Coronary artery (tissue), 2 donors: ENCODE results near the gene GTSE1.

Experiments used
- DNase-seq: peaks from one replicate; pipeline ENCODE4 v3.0.0-alpha.2; 2017; ENCODE audit warnings: low spot score
- H3K27ac ChIP-seq, 2 donors: fragments of 200-600 bp; sonication (generic); one replicate each; pipeline ENCODE4 v1.5.1; 2016 to 2019
- H3K4me3 ChIP-seq: fragments of 200-600 bp; sonication (generic); 2 replicates; pipeline ENCODE4 v1.5.1; 2016; ENCODE audit warnings: mild to moderate bottlenecking, moderate library complexity
- CTCF ChIP-seq: fragments of 200-600 bp; sonication (generic); IDR thresholded peaks from one replicate; pipeline ENCODE4 v1.5.1; 2019; ENCODE audit warnings: antibody characterized with exemption

GTSE1 gene

GRCh38 chr22:46275455-46276122 lies 21.1 kb upstream of the GTSE1 start:
- Histone ChIP-seq H3K27ac (no peak overlapping the region), H3K4me3 (no peak overlapping the region)
- no peak for TF ChIP-seq CTCF
- DNase-seq, result no peak

DNA sequence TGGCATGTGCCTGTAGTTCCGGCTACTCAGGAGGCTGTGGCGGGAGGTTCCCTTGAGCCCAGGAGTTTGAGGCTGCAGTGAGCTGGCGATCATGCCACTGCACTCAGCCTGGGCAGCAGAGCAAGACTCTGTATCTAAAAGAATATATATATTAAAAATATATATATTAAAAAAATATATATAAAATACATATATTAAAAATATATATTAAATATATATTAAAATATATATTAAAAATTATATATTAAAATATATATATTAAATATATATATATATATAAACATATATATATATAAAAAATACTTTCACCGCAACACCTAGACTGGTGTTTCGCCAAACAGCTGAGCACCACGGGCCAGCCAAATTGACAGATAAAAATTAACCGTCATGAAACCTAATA lies 20.1 kb upstream of the GTSE1 start:
- DNase-seq, result no peak
- Histone ChIP-seq H3K4me3 (no peak overlapping the region), H3K27ac (no peak overlapping the region)
- TF ChIP-seq CTCF, result no peak

DNA sequence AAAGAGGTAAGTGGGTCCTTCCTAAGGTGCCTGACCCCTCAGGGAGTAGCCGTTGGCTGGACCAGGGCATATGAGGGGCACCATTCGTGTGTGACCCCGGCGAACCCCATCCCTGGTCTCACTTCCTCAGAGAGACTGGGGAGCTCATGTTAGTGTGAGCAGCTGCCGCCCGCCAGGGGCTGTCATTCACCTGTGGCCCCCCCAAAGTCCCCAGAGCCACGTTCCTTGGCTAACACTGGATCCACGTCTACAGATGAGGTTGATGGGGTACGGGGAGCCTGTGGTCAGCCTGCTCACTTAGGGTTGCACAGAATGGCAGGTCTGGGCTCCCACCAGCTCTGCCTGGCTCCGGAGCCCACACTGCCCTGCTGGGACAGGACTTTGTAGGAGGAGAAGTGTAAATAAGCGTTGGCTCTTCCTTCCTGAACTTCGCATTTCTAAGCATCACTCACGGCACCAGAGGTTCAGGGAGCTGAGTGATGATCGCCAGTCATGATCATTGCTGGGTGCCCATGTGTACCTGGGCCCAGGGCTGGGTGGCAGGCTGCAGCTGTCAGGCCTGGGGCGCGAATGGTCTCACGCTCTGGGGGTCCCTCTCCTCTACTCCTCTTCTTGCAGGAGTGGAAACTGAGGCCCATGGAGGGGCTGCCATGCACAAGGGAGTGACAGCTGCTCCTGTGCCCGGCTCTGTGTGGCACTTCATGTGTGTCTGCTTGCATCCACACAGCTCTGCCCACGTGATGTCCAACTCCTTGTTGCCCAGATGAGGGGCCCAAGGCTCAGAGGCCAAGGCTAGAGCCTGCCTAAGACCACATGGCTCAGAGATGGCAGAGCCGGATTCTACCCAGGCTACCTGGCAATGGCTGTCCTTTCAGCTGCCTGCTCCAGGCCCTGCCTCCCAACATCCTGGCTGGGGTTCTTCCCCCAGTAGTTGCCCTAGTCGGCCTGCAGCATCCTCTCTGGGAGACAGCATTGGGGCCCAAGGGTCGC lies 17.7 kb upstream of the GTSE1 start:
- Histone ChIP-seq H3K4me3 (no peak overlapping the region), H3K27ac (no peak overlapping the region)
- no peak for DNase-seq
- TF ChIP-seq CTCF, result no peak

DNA sequence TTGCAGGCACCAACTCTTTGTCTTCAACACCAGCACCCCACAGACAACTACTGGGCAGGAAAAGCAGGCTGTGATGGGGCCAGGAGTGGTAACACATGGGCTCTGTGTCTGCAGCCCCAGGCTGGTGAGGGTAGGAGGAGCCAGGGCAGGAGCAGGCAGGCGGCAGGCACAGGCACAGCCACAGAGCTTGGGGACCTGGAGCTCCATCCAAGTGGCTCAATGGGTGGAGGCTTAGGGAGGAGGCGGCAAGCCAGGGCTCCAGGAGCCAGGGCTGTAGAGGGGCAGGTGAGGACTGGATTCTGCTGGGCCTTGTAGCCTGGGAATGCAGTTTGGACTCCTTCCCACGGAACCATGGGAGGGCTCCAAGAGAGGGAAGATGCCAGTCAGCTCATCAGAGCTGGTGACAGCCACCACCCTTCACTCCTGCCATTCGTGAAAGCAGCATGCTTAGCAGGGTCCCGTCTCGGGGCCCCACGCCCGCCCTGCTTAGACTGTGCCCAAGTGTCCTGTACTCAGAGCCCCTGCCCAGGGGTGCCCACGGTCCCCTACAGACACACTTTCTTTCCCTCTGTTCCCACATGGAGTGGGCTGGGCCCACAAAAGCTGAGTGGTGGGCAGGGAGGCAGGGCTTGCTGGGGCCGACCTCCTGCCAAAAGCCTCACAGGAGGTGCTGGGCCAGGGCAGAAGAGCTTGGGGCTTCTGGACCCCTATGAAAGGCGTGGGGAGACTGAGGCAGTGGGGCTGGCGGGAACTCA lies 16.4 kb upstream of the GTSE1 start:
- DNase-seq, result no peak
- no peak for TF ChIP-seq CTCF
- H3K4me3 ChIP-seq, result no peak overlapping the region
- H3K27ac ChIP-seq, result no peak overlapping the region

DNA sequence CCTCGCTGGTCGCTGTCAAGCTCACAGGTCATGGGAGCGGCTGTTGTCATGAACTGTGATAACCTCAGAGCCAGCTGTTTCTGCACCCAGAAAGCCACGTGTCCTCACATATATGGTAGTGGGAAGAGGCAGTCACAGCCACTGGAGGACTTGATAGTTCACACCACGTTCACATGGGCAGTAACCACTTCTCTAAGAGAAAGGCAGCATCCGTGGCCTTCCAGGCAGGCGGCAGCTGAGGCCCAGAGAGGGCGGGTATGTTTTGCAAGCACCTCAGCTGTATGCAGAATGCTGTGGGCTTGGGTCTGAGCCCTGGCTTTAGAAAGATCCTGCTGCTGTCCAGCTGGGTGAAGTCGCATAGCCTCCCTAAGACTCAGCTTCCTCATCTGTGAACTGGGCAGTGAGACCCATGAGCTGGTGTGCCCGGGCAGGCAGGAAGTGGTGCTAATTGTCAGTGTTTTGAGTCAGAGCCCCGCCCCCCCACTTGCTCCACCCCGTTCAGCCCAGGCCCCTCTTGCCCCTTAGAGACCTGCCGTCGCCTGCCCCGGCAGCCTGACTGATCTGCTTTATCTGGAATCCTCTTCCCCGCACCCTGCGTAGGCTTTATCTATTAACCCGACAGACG lies 15.6 kb upstream of the GTSE1 start:
- no peak overlapping the region for H3K4me3 ChIP-seq
- no peak for DNase-seq
- no peak overlapping the region for H3K27ac ChIP-seq
- no peak for TF ChIP-seq CTCF

GRCh38 chr22:46281866-46282678 lies 14.6 kb upstream of the GTSE1 start:
- no peak for DNase-seq
- no peak for TF ChIP-seq CTCF
- Histone ChIP-seq H3K27ac (no peak overlapping the region), H3K4me3 (no peak overlapping the region)
